Measurements from ENCODE around the gene KCNG2. TPM values are rescaled to one million over a fixed set of nuclear protein-coding genes. Genes with fewer than 3 reads are reported as not detected.

Gene KCNG2
- total RNA-seq, 1 donor = under 0.01 TPM

DNA sequence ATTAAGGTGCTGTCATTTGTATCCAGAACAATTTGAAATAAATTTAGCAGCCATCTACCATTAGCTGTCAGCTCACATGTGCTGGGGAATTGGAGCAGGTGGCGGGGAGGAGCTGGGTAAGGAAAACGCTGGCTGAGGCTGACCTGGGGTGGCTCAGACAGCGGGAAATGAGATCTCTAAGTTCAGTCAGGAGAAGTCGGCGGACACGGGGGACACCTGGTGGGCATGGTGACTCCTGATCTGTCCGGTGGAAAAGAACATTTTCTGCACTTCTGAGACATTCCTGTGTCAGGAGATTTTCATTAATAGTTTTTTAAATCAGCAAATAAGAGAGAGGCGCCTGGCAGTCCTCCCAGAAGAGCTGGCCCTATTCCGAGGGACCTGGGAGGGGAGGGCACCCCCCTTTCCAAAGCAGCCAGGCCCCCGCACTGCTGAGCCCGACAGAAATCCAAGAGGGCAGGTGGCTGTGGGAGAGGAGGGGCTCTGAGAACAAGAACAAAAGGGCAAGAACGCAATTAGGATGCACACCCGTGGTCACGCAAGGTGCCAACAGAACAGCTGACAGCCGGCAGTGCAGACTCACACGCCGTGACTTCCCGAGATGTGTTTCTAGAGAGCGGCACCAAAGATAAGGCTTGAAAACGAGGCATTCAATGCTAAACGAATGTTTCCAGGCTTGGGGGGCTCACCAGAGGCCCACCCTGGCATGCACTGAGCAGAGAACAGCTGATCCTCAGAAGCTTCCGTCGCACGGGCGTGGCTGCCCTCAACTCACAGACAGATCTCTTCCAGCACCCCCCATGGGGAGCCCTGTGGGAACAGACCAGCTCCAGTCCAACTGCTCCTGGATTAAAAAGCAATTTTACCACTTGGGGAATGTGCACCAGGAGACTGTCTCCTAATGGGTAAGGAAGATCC is 127.3 kb downstream of the KCNG2 start:
- no peak overlapping the region for H3K4me3 ChIP-seq (ENCODE audit: low read depth, low read length)
- TF ChIP-seq, protein P1, sequence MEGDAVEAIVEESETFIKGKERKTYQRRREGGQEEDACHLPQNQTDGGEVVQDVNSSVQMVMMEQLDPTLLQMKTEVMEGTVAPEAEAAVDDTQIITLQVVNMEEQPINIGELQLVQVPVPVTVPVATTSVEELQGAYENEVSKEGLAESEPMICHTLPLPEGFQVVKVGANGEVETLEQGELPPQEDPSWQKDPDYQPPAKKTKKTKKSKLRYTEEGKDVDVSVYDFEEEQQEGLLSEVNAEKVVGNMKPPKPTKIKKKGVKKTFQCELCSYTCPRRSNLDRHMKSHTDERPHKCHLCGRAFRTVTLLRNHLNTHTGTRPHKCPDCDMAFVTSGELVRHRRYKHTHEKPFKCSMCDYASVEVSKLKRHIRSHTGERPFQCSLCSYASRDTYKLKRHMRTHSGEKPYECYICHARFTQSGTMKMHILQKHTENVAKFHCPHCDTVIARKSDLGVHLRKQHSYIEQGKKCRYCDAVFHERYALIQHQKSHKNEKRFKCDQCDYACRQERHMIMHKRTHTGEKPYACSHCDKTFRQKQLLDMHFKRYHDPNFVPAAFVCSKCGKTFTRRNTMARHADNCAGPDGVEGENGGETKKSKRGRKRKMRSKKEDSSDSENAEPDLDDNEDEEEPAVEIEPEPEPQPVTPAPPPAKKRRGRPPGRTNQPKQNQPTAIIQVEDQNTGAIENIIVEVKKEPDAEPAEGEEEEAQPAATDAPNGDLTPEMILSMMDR (IDR thresholded peaks at IDR 0.05; ENCODE audit: insufficient read depth, low read depth, low read length) = no peak
- no peak for DNase-seq (ENCODE audit: low read depth)

DNA sequence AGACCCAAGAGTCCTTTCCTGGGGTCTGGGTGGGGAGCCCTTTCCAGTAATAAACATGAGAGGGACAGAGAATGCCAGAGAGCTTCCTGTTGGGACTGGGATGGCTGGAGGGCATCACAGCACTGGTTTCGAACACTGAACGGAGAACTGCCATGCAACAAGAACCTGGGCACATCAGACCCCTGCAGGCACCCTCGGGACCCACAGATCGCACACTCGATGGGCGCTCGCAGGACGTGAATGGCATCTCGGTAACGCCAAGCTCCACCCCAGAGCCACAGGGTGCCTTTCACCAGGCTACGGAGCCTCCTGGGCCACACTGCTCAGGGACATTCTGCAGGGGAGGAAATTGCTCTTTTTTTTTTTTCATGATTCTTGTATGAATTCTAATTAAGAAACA is 128.6 kb downstream of the KCNG2 start:
- no peak overlapping the region for H3K4me3 ChIP-seq (ENCODE audit: low read depth, low read length)
- DNase-seq (ENCODE audit: low read depth) = no peak
- TF ChIP-seq, protein P1 (IDR thresholded peaks at IDR 0.05; ENCODE audit: insufficient read depth, low read depth, low read length) = no peak

DNA sequence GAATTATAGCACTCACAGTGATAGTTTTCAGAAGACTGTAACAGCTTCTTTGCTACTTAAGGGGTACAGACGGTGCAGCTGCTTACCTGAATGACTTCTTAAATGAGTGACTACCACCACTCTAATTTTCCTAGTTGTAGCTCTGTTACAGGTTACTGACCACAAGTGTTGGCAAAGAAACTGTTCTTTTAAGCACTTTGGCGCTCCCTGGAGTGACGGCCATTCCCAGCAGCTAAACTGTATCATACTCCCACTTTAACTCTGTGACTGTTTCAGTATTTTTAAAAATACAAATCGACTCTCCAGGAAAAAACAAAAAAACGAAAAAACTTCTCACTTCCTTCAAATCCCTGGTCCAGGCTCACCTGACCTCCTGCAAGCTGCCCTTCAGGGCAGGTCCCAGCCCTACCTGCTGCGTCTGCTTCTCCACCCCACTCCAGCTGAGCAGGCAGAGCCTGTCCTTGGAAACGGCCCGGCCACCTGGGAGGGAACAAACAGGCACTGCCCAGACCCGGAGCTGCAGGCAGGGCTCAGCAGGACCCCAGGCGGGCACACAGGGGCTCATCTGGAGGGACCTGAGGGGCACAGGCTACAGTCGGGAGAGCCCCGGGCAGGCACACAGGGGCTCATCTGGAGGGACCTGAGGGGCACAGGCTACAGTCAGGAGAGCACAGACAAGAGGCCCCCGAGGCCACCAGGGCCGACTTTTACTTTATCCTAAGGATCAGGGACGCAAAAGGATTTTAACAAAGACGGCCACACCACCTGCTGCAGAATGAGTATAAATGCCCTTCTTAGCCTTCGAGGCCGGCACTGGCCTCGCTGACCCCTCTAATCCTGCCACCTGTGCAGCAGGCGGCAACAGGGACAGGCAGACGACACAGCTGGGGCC is 129.2 kb downstream of the KCNG2 start:
- no peak overlapping the region for H3K4me3 ChIP-seq (ENCODE audit: low read depth, low read length)
- DNase-seq (ENCODE audit: low read depth) = no peak

DNA sequence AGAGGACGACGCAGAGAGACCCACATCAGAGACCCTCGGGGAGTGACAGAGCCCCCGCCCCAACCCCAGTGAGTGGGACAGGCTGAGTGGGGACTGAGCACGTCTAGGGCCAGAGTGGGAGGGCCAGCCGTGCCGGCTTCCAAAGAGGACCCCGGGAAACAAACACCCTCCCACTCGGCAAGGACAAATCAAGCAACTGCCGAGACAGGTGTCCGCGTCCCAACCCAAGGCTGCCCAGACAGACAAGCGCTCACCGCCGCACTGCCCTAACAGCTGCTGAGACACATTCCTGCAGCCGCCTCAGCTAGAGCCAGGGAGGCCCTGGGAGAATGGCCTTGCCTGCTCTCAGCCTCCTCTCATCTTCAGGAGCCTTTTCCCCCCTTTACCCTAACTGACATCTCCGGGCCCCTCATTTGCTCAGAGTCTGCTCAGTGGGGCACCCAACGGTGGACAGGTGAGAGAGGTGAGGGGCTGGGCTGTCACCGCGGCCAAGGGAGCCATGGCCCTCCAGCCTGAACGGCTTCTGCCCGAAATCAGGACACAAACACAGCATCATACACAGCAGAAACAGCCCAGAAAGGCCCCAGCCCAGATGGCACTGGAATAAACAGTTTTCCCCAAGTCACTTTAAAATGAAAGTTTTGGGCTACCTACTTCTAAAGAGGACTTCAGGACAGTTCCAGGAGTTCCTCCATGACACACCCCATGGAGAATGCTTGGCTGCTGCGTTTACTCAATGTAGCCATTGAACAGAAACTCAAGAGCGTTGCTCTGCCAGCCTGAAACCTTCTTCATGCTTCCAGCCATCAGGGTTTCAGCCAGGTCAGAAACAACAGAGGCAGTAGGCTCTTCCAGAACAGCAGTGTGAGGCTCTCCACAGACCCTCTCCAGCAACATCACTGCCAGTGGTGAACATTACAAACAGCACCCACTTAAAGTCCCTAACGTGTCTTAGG is 130.1 kb downstream of the KCNG2 start:
- no peak overlapping the region for H3K4me3 ChIP-seq (ENCODE audit: low read depth, low read length)
- no peak for DNase-seq (ENCODE audit: low read depth)
- TF ChIP-seq, protein P1 (IDR thresholded peaks at IDR 0.05; ENCODE audit: insufficient read depth, low read depth, low read length) = no peak

More for the DNA sequence above, 129.2 kb downstream of the KCNG2 start:
- TF ChIP-seq, protein P1 (IDR thresholded peaks at IDR 0.05; ENCODE audit: insufficient read depth, low read depth, low read length) = no peak

GRCh38 chr18:79928563-79928960 is 130.8 kb downstream of the KCNG2 start:
- no peak overlapping the region for H3K4me3 ChIP-seq (ENCODE audit: low read depth, low read length)
- TF ChIP-seq, protein P1 (IDR thresholded peaks at IDR 0.05; ENCODE audit: insufficient read depth, low read depth, low read length) = no peak
- no peak for DNase-seq (ENCODE audit: low read depth)

Measured in fibroblast of villous mesenchyme (primary cell).